ENCODE data around the gene LRMDA. TPM values are rescaled to one million over a fixed set of nuclear protein-coding genes. Genes with fewer than 3 reads are reported as not detected.

The LRMDA gene
- total and polyA plus RNA-seq, 2 donors from 2014 or later = 23.2 to 48.6 TPM

DNA sequence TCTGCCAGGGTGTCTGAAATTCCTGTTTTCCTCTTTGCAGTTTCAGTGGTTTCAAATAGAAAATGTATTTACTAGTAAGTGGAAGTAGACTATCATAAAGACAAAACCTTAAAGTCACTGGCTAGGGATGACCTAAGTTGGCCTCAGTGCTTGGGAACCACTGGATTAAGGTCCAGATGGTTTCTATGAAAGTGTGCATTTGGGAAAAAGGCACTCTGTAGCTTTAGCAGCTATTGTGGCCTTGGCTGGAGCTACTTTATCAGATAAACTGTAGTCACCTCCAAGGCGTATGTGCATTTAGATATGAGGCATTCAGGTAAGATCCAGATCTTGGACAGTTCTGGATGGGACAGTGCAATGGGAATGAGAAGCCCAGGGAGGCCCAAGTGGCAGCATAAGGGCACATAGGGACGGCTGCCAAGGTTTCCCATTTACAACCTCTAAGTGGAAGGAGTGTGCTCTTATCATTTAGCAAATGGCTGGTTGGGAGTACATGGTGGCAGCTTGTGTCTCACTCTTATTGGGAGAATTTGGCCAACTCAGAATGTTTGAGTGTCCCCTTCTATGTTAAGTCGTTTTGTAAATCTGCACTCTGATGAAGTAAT lies 185.6 kb downstream of the LRMDA start:
- no peaks in the 10 kb centered on the region for H3K9me3 ChIP-seq (ENCODE audit: control insufficient read depth in 2 of 3, insufficient read depth in 1 of 3, low read length in 3 of 3)
- no peak overlapping the region for H3K27ac ChIP-seq (ENCODE audit: low read depth in 2 of 2, low read length in 2 of 2)
- H3K27me3 ChIP-seq (ENCODE audit: control insufficient read depth, insufficient read depth, low read length) = no peaks in the 10 kb centered on the region
- H3K9ac ChIP-seq (ENCODE audit: low read length in 3 of 3) = no peak overlapping the region
- no peak for FAIRE-seq
- H3K4me1 ChIP-seq (ENCODE audit: control insufficient read depth in 2 of 3, insufficient read depth in 2 of 3, low read depth in 1 of 3, low read length in 3 of 3) = peaks cover 0 to 8% (median 3%) of the 10 kb centered on the region in 3 donors
- no peaks in the 10 kb centered on the region for H3K36me3 ChIP-seq (ENCODE audit: control insufficient read depth in 2 of 3, insufficient read depth in 3 of 3, low read length in 3 of 3)
- TF ChIP-seq, protein P1, sequence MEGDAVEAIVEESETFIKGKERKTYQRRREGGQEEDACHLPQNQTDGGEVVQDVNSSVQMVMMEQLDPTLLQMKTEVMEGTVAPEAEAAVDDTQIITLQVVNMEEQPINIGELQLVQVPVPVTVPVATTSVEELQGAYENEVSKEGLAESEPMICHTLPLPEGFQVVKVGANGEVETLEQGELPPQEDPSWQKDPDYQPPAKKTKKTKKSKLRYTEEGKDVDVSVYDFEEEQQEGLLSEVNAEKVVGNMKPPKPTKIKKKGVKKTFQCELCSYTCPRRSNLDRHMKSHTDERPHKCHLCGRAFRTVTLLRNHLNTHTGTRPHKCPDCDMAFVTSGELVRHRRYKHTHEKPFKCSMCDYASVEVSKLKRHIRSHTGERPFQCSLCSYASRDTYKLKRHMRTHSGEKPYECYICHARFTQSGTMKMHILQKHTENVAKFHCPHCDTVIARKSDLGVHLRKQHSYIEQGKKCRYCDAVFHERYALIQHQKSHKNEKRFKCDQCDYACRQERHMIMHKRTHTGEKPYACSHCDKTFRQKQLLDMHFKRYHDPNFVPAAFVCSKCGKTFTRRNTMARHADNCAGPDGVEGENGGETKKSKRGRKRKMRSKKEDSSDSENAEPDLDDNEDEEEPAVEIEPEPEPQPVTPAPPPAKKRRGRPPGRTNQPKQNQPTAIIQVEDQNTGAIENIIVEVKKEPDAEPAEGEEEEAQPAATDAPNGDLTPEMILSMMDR (IDR thresholded peaks at IDR 0.05; ENCODE audit: borderline replicate concordance, extremely low read depth, insufficient read depth) = no peak
- intact Hi-C loops (cut with DNase I) = no loop called here
- H3K4me3 ChIP-seq (ENCODE audit: low read length in 3 of 3) = no peak overlapping the region
- DNase-seq = no peak

DNA sequence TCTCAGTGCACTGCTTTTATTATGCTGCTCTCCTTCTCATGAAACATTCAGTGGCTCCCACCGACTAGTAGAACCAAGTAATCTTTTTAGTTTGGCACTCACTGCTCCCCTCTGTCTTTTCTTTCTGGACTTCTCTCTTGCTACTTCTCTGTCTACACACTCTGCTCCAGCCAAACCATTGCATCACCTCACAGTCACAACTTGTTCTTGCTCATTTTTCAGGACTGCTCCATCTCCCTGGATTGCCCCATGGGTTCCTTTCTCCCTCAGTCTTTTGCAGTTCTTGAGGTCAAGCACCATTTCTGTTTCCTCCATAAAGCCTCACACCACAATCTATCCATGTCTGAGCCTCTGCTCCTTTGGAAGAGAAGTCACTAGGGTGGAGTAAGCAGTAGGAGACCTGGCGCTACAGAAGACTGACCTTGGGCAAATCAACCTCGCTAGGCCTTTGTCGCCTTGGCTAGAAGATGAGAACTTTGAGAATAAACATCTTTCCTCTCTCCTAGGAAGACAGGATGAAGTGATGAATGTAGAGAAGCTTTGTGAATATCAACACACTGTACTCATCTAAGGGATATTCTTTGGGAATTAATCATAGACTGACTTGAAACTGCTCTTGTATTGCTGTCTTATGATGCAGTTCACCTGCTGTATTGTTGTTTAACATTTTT lies 186.2 kb downstream of the LRMDA start:
- TF ChIP-seq, protein P1 (IDR thresholded peaks at IDR 0.05; ENCODE audit: borderline replicate concordance, extremely low read depth, insufficient read depth) = no peak

DNA sequence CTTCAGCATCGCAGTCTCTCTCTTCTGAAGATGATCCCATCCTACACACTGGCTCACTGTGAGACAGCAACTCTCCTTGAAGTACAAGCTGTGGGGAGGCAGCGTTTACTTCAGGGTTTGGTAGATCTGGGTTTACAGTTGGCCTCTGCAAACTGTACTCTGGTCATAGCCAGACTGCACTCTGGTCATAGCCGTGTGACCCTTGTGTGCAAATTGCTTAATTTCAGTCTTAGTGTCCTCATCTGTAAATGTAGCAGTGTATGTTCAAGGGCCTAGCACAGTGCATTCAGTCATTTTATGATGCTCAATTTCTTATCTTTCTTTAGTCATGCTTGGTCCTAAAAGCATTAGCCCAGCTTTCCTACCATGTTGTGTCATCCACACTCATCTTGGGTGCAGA lies 188.2 kb downstream of the LRMDA start:
- no peaks in the 10 kb centered on the region for H3K4me1 ChIP-seq (ENCODE audit: control insufficient read depth in 2 of 3, insufficient read depth in 2 of 3, low read depth in 1 of 3, low read length in 3 of 3)
- intact Hi-C loops (cut with DNase I) = no loop called here
- no peak for FAIRE-seq
- no peak overlapping the region for H3K4me3 ChIP-seq (ENCODE audit: low read length in 3 of 3)
- no peak overlapping the region for H3K9ac ChIP-seq (ENCODE audit: low read length in 3 of 3)
- TF ChIP-seq, protein P1 (IDR thresholded peaks at IDR 0.05; ENCODE audit: borderline replicate concordance, extremely low read depth, insufficient read depth) = no peak
- H3K36me3 ChIP-seq (ENCODE audit: control insufficient read depth in 2 of 3, insufficient read depth in 3 of 3, low read length in 3 of 3) = no peaks in the 10 kb centered on the region
- DNase-seq = no peak
- no peak overlapping the region for H3K27ac ChIP-seq (ENCODE audit: low read depth in 2 of 2, low read length in 2 of 2)
- H3K27me3 ChIP-seq (ENCODE audit: control insufficient read depth, insufficient read depth, low read length) = no peaks in the 10 kb centered on the region
- H3K9me3 ChIP-seq (ENCODE audit: control insufficient read depth in 2 of 3, insufficient read depth in 1 of 3, low read length in 3 of 3) = no peaks in the 10 kb centered on the region

More for the DNA sequence above, 186.2 kb downstream of the LRMDA start:
- Histone ChIP-seq H3K4me1 (ENCODE audit: control insufficient read depth in 2 of 3, insufficient read depth in 2 of 3, low read depth in 1 of 3, low read length in 3 of 3) (peaks cover 0 to 8% (median 2%) of the 10 kb centered on the region in 3 donors), H3K9ac (ENCODE audit: low read length in 3 of 3) (no peak overlapping the region), H3K4me3 (ENCODE audit: low read length in 3 of 3) (no peak overlapping the region), H3K9me3 (ENCODE audit: control insufficient read depth in 2 of 3, insufficient read depth in 1 of 3, low read length in 3 of 3) (no peaks in the 10 kb centered on the region), H3K36me3 (ENCODE audit: control insufficient read depth in 2 of 3, insufficient read depth in 3 of 3, low read length in 3 of 3) (no peaks in the 10 kb centered on the region), H3K27me3 (ENCODE audit: control insufficient read depth, insufficient read depth, low read length) (no peaks in the 10 kb centered on the region), H3K27ac (ENCODE audit: low read depth in 2 of 2, low read length in 2 of 2) (no peak overlapping the region)
- no peak for FAIRE-seq
- DNase-seq = no peak
- intact Hi-C loops (cut with DNase I) = no loop called here
